ENCODE data around the gene KEAP1. TPM values are rescaled to one million over a fixed set of nuclear protein-coding genes. Genes with fewer than 3 reads are reported as not detected.

Gene KEAP1
- total RNA-seq, 1 experiment from 2014 or later, result 75.2 TPM

GRCh38 chr19:10546817-10547216 is 43.7 kb upstream of the KEAP1 start:
- no peaks in the 10 kb centered on the region for H3K9me2 ChIP-seq (ENCODE audit: insufficient read depth)
- DNase-seq (ENCODE audit: low read depth, low spot score), result no peak
- H3K9ac ChIP-seq (ENCODE audit: low read length), result no peak overlapping the region
- BruUV-seq (replicated peaks), result TSS peak; percentile 40
- intact Hi-C loops (cut with micrococcal nuclease), result no loop called here
- no peaks in the 10 kb centered on the region for H3K27me3 ChIP-seq (ENCODE audit: insufficient read depth, low read length)
- RAD21 ChIA-PET (ENCODE audit: low non-redundant PET in 1 of 2, low total read pairs in 2 of 2, uncharacterized antibody in 2 of 2, unreplicated experiment in 2 of 2), result no interaction called here
- no peak overlapping the region for H3K4me2 ChIP-seq (ENCODE audit: low read length)
- no peak overlapping the region for H2AFZ ChIP-seq (ENCODE audit: low read depth, low read length, poor library complexity, severe bottlenecking)
- peaks cover 10 to 18% of the 10 kb centered on the region in 2 experiments; a peak in 3 of 4 replicates for H3K4me1 ChIP-seq (ENCODE audit: control insufficient read depth in 1 of 2, insufficient read depth in 2 of 2, low read length in 2 of 2)
- no peak overlapping the region for H3K4me3 ChIP-seq (replicated peaks in 1 of 2; ENCODE audit: low read depth in 1 of 2, low read length in 2 of 2)
- H3K27ac ChIP-seq (ENCODE audit: low read depth, low read length), result no peak overlapping the region
- H3K9me3 ChIP-seq (ENCODE audit: control insufficient read depth in 1 of 2, insufficient read depth in 1 of 2, low read depth in 1 of 2, low read length in 2 of 2), result no peaks in the 10 kb centered on the region
- H3K36me3 ChIP-seq (ENCODE audit: control insufficient read depth in 1 of 2, insufficient read depth in 2 of 2, low read length in 2 of 2), result peaks cover 3 to 7% of the 10 kb centered on the region in 2 experiments; a peak in 1 of 4 replicates
- POLR2A ChIA-PET, result no interaction called here
- no peak for ATAC-seq
- TF ChIP-seq CEBPB (IDR thresholded peaks at IDR 0.05; ENCODE audit: low read depth) (no peak), MAX (IDR thresholded peaks at IDR 0.05) (no peak), ZBTB33 (IDR thresholded peaks at IDR 0.05; ENCODE audit: extremely low read depth, insufficient replicate concordance, low read length) (no peak), POLR2A (IDR thresholded peaks at IDR 0.05; ENCODE audit: borderline replicate concordance, extremely low read depth, insufficient read depth, insufficient read length) (no peak), ATF3 (IDR thresholded peaks at IDR 0.05) (no peak), YY1 (IDR thresholded peaks at IDR 0.05; ENCODE audit: extremely low read depth, insufficient replicate concordance, low read depth, low read length) (no peak), POLR2AphosphoS5 (IDR thresholded peaks at IDR 0.05; ENCODE audit: low read depth, low read length) (no peak), FOSL1 (IDR thresholded peaks at IDR 0.05; ENCODE audit: low read depth) (no peak), CTCF (IDR thresholded peaks at IDR 0.05 in 2 of 3, conservative IDR thresholded peaks at IDR 0.05 in 1 of 3; ENCODE audit: borderline replicate concordance in 1 of 3, insufficient read depth in 1 of 3, low read depth in 2 of 3, low read length in 2 of 3) (no peak), ELF1 (IDR thresholded peaks at IDR 0.05; ENCODE audit: borderline replicate concordance, low read depth) (no peak), SRF (IDR thresholded peaks at IDR 0.05; ENCODE audit: low read depth) (no peak), JUND (IDR thresholded peaks at IDR 0.05) (no peak), EZH2 (IDR thresholded peaks at IDR 0.05) (no peak), TCF7L2 (IDR thresholded peaks at IDR 0.05; ENCODE audit: borderline replicate concordance, extremely low read depth, insufficient read depth, insufficient read length) (no peak), ZNF274 (IDR thresholded peaks at IDR 0.05; ENCODE audit: low read depth, low read length) (no peak), EGR1 (IDR thresholded peaks at IDR 0.05; ENCODE audit: low read depth) (no peak)
- CTCF ChIA-PET, result no interaction called here
- no peaks in the 10 kb centered on the region for H4K20me1 ChIP-seq (ENCODE audit: insufficient read depth)
- peaks cover 24% of the 10 kb centered on the region for H3K79me2 ChIP-seq (ENCODE audit: insufficient read depth, low read length)
